ENCODE data around the gene TADA1. TPM values are rescaled to one million over a fixed set of nuclear protein-coding genes. Genes with fewer than 3 reads are reported as not detected.

Gene TADA1
- total RNA-seq, 1 experiment from 2014 or later, result 12.4 TPM

GRCh38 chr1:166914111-166914510, 38.0 kb upstream of the TADA1 start:
- no peak for ATAC-seq
- Histone ChIP-seq H3F3A (ENCODE audit: low read length, unreplicated experiment) (no peaks in the 10 kb centered on the region), H3K4me1 (ENCODE audit: insufficient read depth, low read length) (peaks cover 12% of the 10 kb centered on the region; the same call in 1 of the 2 replicates), H3K36me3 (ENCODE audit: low read depth, low read length) (no peaks in the 10 kb centered on the region), H3K27ac (ENCODE audit: low read length) (no peak overlapping the region), H3K27me3 (ENCODE audit: low read length) (peaks cover 18% of the 10 kb centered on the region), H3K9me2 (replicated peaks; ENCODE audit: low read length) (no peaks in the 10 kb centered on the region), H3K4me2 (ENCODE audit: low read length) (no peak overlapping the region), H3K4me3 (ENCODE audit: low read length) (no peak overlapping the region), H4K20me1 (ENCODE audit: low read length) (no peaks in the 10 kb centered on the region), H2AFZ (ENCODE audit: low read length) (no peak overlapping the region), H3K79me2 (ENCODE audit: low read length) (no peaks in the 10 kb centered on the region), H3K9me3 (ENCODE audit: low read length) (no peaks in the 10 kb centered on the region), H3K9ac (ENCODE audit: low read length) (no peak overlapping the region)
- DNase-seq, result peak; percentile 25
- BruUV-seq (replicated peaks), result no TSS peak
- ChIA-PET POLR2A (ENCODE audit: unreplicated experiment) (no interaction called here), CTCF (no interaction called here)
- TF ChIP-seq EZH2 (IDR thresholded peaks at IDR 0.05; ENCODE audit: low read length, unreplicated experiment) (no peak), EZH2phosphoT487 (IDR thresholded peaks at IDR 0.05; ENCODE audit: borderline replicate concordance, low read length) (no peak)
- intact Hi-C loops (cut with micrococcal nuclease), result loop anchor here (5.0 to 10.0 kb wide), 2 partner anchors 211 to 308 kb away; partner anchors contain the start of gene POU2F1

GRCh38 chr1:166911624-166912023, 35.6 kb upstream of the TADA1 start:
- no peak for TF ChIP-seq EZH2 (IDR thresholded peaks at IDR 0.05; ENCODE audit: low read length, unreplicated experiment)
- TF ChIP-seq EZH2phosphoT487 (IDR thresholded peaks at IDR 0.05; ENCODE audit: borderline replicate concordance, low read length), result no peak
- TF ChIP-seq CTCF (conservative IDR thresholded peaks at IDR 0.05; ENCODE audit: low read depth, low read length), result no peak
- H3K79me2 ChIP-seq (ENCODE audit: low read length), result no peaks in the 10 kb centered on the region
- no peaks in the 10 kb centered on the region for H3F3A ChIP-seq (ENCODE audit: low read length, unreplicated experiment)
- POLR2A ChIA-PET (ENCODE audit: unreplicated experiment), result no interaction called here
- H3K4me2 ChIP-seq (ENCODE audit: low read length), result no peak overlapping the region
- H3K4me1 ChIP-seq (ENCODE audit: insufficient read depth, low read length), result peaks cover 13% of the 10 kb centered on the region; the same call in 1 of the 2 replicates
- H3K9me3 ChIP-seq (ENCODE audit: low read length), result no peaks in the 10 kb centered on the region
- H3K27me3 ChIP-seq (ENCODE audit: low read length), result no peaks in the 10 kb centered on the region
- H3K9ac ChIP-seq (ENCODE audit: low read length), result no peak overlapping the region
- no TSS peak for BruUV-seq (replicated peaks)
- ATAC-seq (no peak), DNase-seq (no peak)
- no peaks in the 10 kb centered on the region for H3K9me2 ChIP-seq (replicated peaks; ENCODE audit: low read length)
- no peaks in the 10 kb centered on the region for H4K20me1 ChIP-seq (ENCODE audit: low read length)
- H3K36me3 ChIP-seq (ENCODE audit: low read depth, low read length), result no peaks in the 10 kb centered on the region
- no peak overlapping the region for H3K4me3 ChIP-seq (ENCODE audit: low read length)
- CTCF ChIA-PET, result interaction anchor here (3.3 kb wide), 1 partner anchor 147 kb away, joined by 117 read pairs; no protein-coding TSS in a partner anchor
- H2AFZ ChIP-seq (ENCODE audit: low read length), result no peak overlapping the region
- no peak overlapping the region for H3K27ac ChIP-seq (ENCODE audit: low read length)
- intact Hi-C loops (cut with micrococcal nuclease), result loop anchor here (2.0 to 10.0 kb wide), 3 partner anchors 35 to 311 kb away; partner anchors contain the start of genes POU2F1 and TADA1

- Histone ChIP-seq H3K4me2 (ENCODE audit: low read length) (no peak overlapping the region), H3K4me3 (ENCODE audit: low read length) (no peak overlapping the region), H3K9me3 (ENCODE audit: low read length) (no peaks in the 10 kb centered on the region), H3K9me2 (replicated peaks; ENCODE audit: low read length) (no peaks in the 10 kb centered on the region), H3K36me3 (ENCODE audit: low read depth, low read length) (no peaks in the 10 kb centered on the region), H2AFZ (ENCODE audit: low read length) (no peak overlapping the region), H3K4me1 (ENCODE audit: insufficient read depth, low read length) (peaks cover 21% of the 10 kb centered on the region), H3K79me2 (ENCODE audit: low read length) (no peaks in the 10 kb centered on the region), H3K9ac (ENCODE audit: low read length) (no peak overlapping the region), H4K20me1 (ENCODE audit: low read length) (no peaks in the 10 kb centered on the region), H3K27ac (ENCODE audit: low read length) (no peak overlapping the region), H3F3A (ENCODE audit: low read length, unreplicated experiment) (peaks cover 7% of the 10 kb centered on the region), H3K27me3 (ENCODE audit: low read length) (no peaks in the 10 kb centered on the region)
- DNase-seq (peak; percentile 97), ATAC-seq (peak; percentile 93)
- peak; percentile 93 for TF ChIP-seq CTCF (conservative IDR thresholded peaks at IDR 0.05; ENCODE audit: low read depth, low read length)
- no peak for TF ChIP-seq EZH2phosphoT487 (IDR thresholded peaks at IDR 0.05; ENCODE audit: borderline replicate concordance, low read length)
- ChIA-PET POLR2A (ENCODE audit: unreplicated experiment) (interaction anchor here (0.6 kb wide), 3 partner anchors 152 to 1316 kb away, joined by 3 to 10 read pairs (median 5); partner anchors contain the start of gene SFT2D2), CTCF (interaction anchor here (0.6 to 3.3 kb wide), 11 partner anchors 16 to 1748 kb away, joined by 3 to 117 read pairs (median 3); partner anchors contain the start of genes POU2F1 and TADA1)
- BruUV-seq (replicated peaks), result no TSS peak
- intact Hi-C loops (cut with micrococcal nuclease), result loop anchor here (1.0 to 10.0 kb wide), 4 partner anchors 34 to 312 kb away; partner anchors contain the start of genes POU2F1 and TADA1
These were observed 34.4 kb upstream of the TADA1 start for GRCh38 chr1:166910396-166910994.
